ENCODE results near the gene DENND1A.
A peak's percentile ranks its signal among the peaks of the same experiment; 100 is the strongest.

The DENND1A gene

DNA sequence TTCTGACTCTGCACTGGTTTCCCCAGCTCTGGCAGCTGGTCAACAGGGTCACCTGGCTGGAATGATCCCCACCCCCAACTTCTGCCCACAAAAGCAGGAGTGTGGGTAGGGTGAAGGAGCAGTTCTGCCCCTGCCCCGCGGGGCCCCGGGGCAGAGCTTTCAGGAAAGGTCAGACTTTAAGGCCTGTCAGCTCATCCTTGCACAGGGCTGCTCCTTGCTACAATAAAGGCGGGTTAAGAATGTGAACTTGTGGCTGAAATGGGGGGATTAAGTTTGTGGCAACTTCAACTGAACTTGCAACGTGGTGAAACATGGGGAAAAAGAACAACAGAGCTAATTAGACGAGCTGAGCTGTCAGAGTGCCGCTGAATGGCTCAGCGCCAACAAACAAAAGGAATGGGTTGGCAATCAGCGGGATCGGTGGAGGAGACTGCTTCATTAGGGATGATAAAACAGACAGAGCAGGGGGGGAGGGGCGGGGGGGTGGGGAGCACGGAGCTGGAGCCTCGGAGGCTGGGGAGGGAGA, 523.2 kb downstream of the DENND1A start:
- Histone ChIP-seq H3K4me2 (ENCODE audit: low read length, poor library complexity, severe bottlenecking) (no peak overlapping the region), H3K9ac (ENCODE audit: low read length) (no peak overlapping the region), H2BK12ac (ENCODE audit: low read length in 2 of 2) (no peak overlapping the region), H3K9me3 (ENCODE audit: control insufficient read depth, low read length) (no peaks in the 10 kb centered on the region), H4K91ac (ENCODE audit: low read length) (no peak overlapping the region), H3K4ac (ENCODE audit: low read depth in 1 of 2, low read length in 2 of 2) (no peak overlapping the region), H2AFZ (ENCODE audit: low read depth, low read length) (no peak overlapping the region), H2AK5ac (ENCODE audit: low read length, severe bottlenecking) (no peak overlapping the region), H3K36me3 (ENCODE audit: control insufficient read depth in 1 of 2, insufficient read depth in 2 of 2, low read depth in 1 of 2, low read length in 2 of 2) (no peaks in the 10 kb centered on the region), H2BK5ac (ENCODE audit: low read depth, low read length, poor library complexity, severe bottlenecking) (no peak overlapping the region), H3K27ac (ENCODE audit: low read length, poor library complexity, severe bottlenecking) (no peak overlapping the region), H3K4me3 (ENCODE audit: insufficient read depth in 1 of 2, low read depth in 1 of 2, low read length in 2 of 2) (no peak overlapping the region), H3K27me3 (ENCODE audit: control insufficient read depth in 1 of 2, insufficient read depth in 1 of 2, low read length in 2 of 2) (no peaks in the 10 kb centered on the region), H4K8ac (ENCODE audit: low read length) (no peak overlapping the region), H2BK120ac (ENCODE audit: low read depth, low read length) (no peak overlapping the region), H3K79me1 (replicated peaks; ENCODE audit: low read length, poor library complexity, severe bottlenecking) (no peaks in the 10 kb centered on the region), H3K4me1 (ENCODE audit: control insufficient read depth, insufficient read depth, low read depth, low read length) (peaks cover 8% of the 10 kb centered on the region), H2BK15ac (ENCODE audit: low read depth, poor library complexity, severe bottlenecking) (no peak overlapping the region), H3K18ac (ENCODE audit: low read depth in 1 of 2, low read length in 2 of 2) (peak overlapping the region in 1 of 2 experiments; percentile 17), H3K23ac (ENCODE audit: low read length in 2 of 2) (peak overlapping the region in 1 of 2 experiments; percentile 22), H3K14ac (ENCODE audit: low read length in 2 of 2) (no peak overlapping the region)
- WGBS: 62% methylated on average over 10 of the region's 13 CpGs
- peak; percentile 12 for DNase-seq

DNA sequence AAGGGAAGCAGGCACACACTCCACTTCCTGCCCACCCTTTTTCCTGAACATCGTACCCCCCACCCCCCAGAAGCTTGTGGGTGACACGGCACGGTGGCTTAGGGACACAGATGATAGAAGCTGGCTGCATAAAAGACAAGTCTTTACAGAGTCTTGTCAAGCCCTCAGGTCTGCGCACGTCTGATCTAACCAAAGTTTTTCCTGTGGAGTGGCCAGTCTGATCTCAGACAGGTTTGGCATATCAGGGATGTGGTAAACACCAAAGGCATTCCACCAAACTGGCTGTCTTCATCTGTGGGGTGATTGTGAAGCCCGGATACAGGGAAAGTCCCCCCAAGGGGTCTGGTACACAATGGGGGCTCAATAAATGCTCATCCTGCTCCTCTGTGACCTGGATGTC, 523.9 kb downstream of the DENND1A start:
- Histone ChIP-seq H3K23ac (ENCODE audit: low read length in 2 of 2) (no peak overlapping the region), H3K4me2 (ENCODE audit: low read length, poor library complexity, severe bottlenecking) (no peak overlapping the region), H3K4ac (ENCODE audit: low read depth in 1 of 2, low read length in 2 of 2) (no peak overlapping the region), H2BK15ac (ENCODE audit: low read depth, poor library complexity, severe bottlenecking) (no peak overlapping the region), H3K9ac (ENCODE audit: low read length) (no peak overlapping the region), H3K14ac (ENCODE audit: low read length in 2 of 2) (no peak overlapping the region), H3K4me3 (ENCODE audit: insufficient read depth in 1 of 2, low read depth in 1 of 2, low read length in 2 of 2) (no peak overlapping the region), H2BK12ac (ENCODE audit: low read length in 2 of 2) (no peak overlapping the region), H3K18ac (ENCODE audit: low read depth in 1 of 2, low read length in 2 of 2) (no peak overlapping the region), H3K9me3 (ENCODE audit: control insufficient read depth, low read length) (no peaks in the 10 kb centered on the region), H2AFZ (ENCODE audit: low read depth, low read length) (no peak overlapping the region), H3K27ac (ENCODE audit: low read length, poor library complexity, severe bottlenecking) (no peak overlapping the region), H4K8ac (ENCODE audit: low read length) (no peak overlapping the region), H2BK5ac (ENCODE audit: low read depth, low read length, poor library complexity, severe bottlenecking) (no peak overlapping the region), H3K4me1 (ENCODE audit: control insufficient read depth, insufficient read depth, low read depth, low read length) (peaks cover 8% of the 10 kb centered on the region), H3K79me1 (replicated peaks; ENCODE audit: low read length, poor library complexity, severe bottlenecking) (no peaks in the 10 kb centered on the region), H2AK5ac (ENCODE audit: low read length, severe bottlenecking) (no peak overlapping the region), H4K91ac (ENCODE audit: low read length) (no peak overlapping the region), H3K36me3 (ENCODE audit: control insufficient read depth in 1 of 2, insufficient read depth in 2 of 2, low read depth in 1 of 2, low read length in 2 of 2) (no peaks in the 10 kb centered on the region), H3K27me3 (ENCODE audit: control insufficient read depth in 1 of 2, insufficient read depth in 1 of 2, low read length in 2 of 2) (no peaks in the 10 kb centered on the region), H2BK120ac (ENCODE audit: low read depth, low read length) (no peak overlapping the region)
- 92% methylated on average over 6 of the region's 6 CpGs for WGBS
- DNase-seq: no peak

DNA sequence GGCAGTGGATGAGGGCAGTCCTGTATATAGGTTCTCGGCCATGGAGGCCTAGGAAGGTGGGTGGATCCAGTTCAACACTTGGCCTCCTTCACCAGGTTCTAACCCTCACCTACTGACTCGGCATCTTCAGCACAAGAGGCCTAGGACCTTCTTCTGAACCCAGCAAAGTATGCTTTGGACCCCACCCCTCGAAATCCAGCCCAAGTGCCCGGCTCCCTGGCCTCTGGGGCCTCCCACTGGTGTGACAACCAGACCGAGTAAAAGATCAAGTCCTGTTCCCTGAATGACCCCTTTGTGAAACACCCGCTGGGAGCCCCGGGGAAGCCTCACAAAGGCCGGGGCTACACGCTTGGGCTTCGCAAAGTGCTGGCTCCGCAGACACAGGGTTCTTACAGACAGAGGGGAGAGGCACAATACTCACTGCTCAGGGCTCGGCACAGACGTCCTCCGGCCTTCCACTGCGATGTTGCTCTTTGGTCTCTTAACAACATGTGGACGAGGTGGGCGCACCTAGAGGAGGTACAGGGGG, 526.9 kb downstream of the DENND1A start:
- H3K4me1 ChIP-seq (ENCODE audit: control insufficient read depth, insufficient read depth, low read depth, low read length): peaks cover 8% of the 10 kb centered on the region

GRCh38 chr9:123401879-123402513, 527.9 kb downstream of the DENND1A start:
- peak; percentile 55 for DNase-seq
- H3K4ac ChIP-seq (ENCODE audit: low read depth in 1 of 2, low read length in 2 of 2): no peak overlapping the region
- H2BK15ac ChIP-seq (ENCODE audit: low read depth, poor library complexity, severe bottlenecking): no peak overlapping the region
- no peak overlapping the region for H3K9ac ChIP-seq (ENCODE audit: low read length)
- no peak overlapping the region for H3K18ac ChIP-seq (ENCODE audit: low read depth in 1 of 2, low read length in 2 of 2)
- no peak overlapping the region for H2BK12ac ChIP-seq (ENCODE audit: low read length in 2 of 2)
- no peak overlapping the region for H2AK5ac ChIP-seq (ENCODE audit: low read length, severe bottlenecking)
- no peaks in the 10 kb centered on the region for H3K36me3 ChIP-seq (ENCODE audit: control insufficient read depth in 1 of 2, insufficient read depth in 2 of 2, low read depth in 1 of 2, low read length in 2 of 2)
- H3K9me3 ChIP-seq (ENCODE audit: control insufficient read depth, low read length): no peaks in the 10 kb centered on the region
- H4K8ac ChIP-seq (ENCODE audit: low read length): no peak overlapping the region
- H3K14ac ChIP-seq (ENCODE audit: low read length in 2 of 2): no peak overlapping the region
- no peak overlapping the region for H4K91ac ChIP-seq (ENCODE audit: low read length)
- 55% methylated on average over 9 of the region's 9 CpGs for WGBS
- H3K4me2 ChIP-seq (ENCODE audit: low read length, poor library complexity, severe bottlenecking): no peak overlapping the region
- no peak overlapping the region for H3K23ac ChIP-seq (ENCODE audit: low read length in 2 of 2)
- no peak overlapping the region for H2BK5ac ChIP-seq (ENCODE audit: low read depth, low read length, poor library complexity, severe bottlenecking)
- H3K27ac ChIP-seq (ENCODE audit: low read length, poor library complexity, severe bottlenecking): no peak overlapping the region
- H3K4me1 ChIP-seq (ENCODE audit: control insufficient read depth, insufficient read depth, low read depth, low read length): peaks cover 6% of the 10 kb centered on the region
- H3K4me3 ChIP-seq (ENCODE audit: insufficient read depth in 1 of 2, low read depth in 1 of 2, low read length in 2 of 2): no peak overlapping the region
- no peak overlapping the region for H2BK120ac ChIP-seq (ENCODE audit: low read depth, low read length)
- no peaks in the 10 kb centered on the region for H3K79me1 ChIP-seq (replicated peaks; ENCODE audit: low read length, poor library complexity, severe bottlenecking)
- H2AFZ ChIP-seq (ENCODE audit: low read depth, low read length): no peak overlapping the region
- no peaks in the 10 kb centered on the region for H3K27me3 ChIP-seq (ENCODE audit: control insufficient read depth in 1 of 2, insufficient read depth in 1 of 2, low read length in 2 of 2)

More for the DNA sequence above, 526.9 kb downstream of the DENND1A start:
- H2AFZ ChIP-seq (ENCODE audit: low read depth, low read length): no peak overlapping the region
- no peak overlapping the region for H2BK15ac ChIP-seq (ENCODE audit: low read depth, poor library complexity, severe bottlenecking)
- H3K36me3 ChIP-seq (ENCODE audit: control insufficient read depth in 1 of 2, insufficient read depth in 2 of 2, low read depth in 1 of 2, low read length in 2 of 2): no peaks in the 10 kb centered on the region
- no peak overlapping the region for H2BK120ac ChIP-seq (ENCODE audit: low read depth, low read length)
- H3K4ac ChIP-seq (ENCODE audit: low read depth in 1 of 2, low read length in 2 of 2): no peak overlapping the region
- no peak overlapping the region for H3K4me3 ChIP-seq (ENCODE audit: insufficient read depth in 1 of 2, low read depth in 1 of 2, low read length in 2 of 2)
- no peak overlapping the region for H2AK5ac ChIP-seq (ENCODE audit: low read length, severe bottlenecking)
- H3K4me2 ChIP-seq (ENCODE audit: low read length, poor library complexity, severe bottlenecking): no peak overlapping the region
- no peak overlapping the region for H3K9ac ChIP-seq (ENCODE audit: low read length)
- no peaks in the 10 kb centered on the region for H3K79me1 ChIP-seq (replicated peaks; ENCODE audit: low read length, poor library complexity, severe bottlenecking)
- H2BK12ac ChIP-seq (ENCODE audit: low read length in 2 of 2): no peak overlapping the region
- no peak overlapping the region for H2BK5ac ChIP-seq (ENCODE audit: low read depth, low read length, poor library complexity, severe bottlenecking)
- H3K27me3 ChIP-seq (ENCODE audit: control insufficient read depth in 1 of 2, insufficient read depth in 1 of 2, low read length in 2 of 2): no peaks in the 10 kb centered on the region
- H3K23ac ChIP-seq (ENCODE audit: low read length in 2 of 2): no peak overlapping the region
- no peak overlapping the region for H4K91ac ChIP-seq (ENCODE audit: low read length)
- no peak for DNase-seq
- no peak overlapping the region for H3K18ac ChIP-seq (ENCODE audit: low read depth in 1 of 2, low read length in 2 of 2)
- WGBS: 90% methylated on average over 17 of the region's 17 CpGs
- no peak overlapping the region for H4K8ac ChIP-seq (ENCODE audit: low read length)
- no peaks in the 10 kb centered on the region for H3K9me3 ChIP-seq (ENCODE audit: control insufficient read depth, low read length)
- no peak overlapping the region for H3K14ac ChIP-seq (ENCODE audit: low read length in 2 of 2)
- no peak overlapping the region for H3K27ac ChIP-seq (ENCODE audit: low read length, poor library complexity, severe bottlenecking)
